HG02870 (cell line): ENCODE measurements around the gene EI24.
"Not testable (repeated sequence)": the region's sequence is repeated elsewhere in the genome, so short reads cannot be mapped to it uniquely, and the experiment has no call there.

Experiments used
- ATAC-seq: cut with Tn5 transposase; IDR thresholded peaks from one replicate; pipeline ENCODE4 v1.9.1; 2021; ENCODE audit warnings: mild to moderate bottlenecking, moderate library complexity; ENCODE audit not compliant: unreplicated experiment

Gene EI24

GRCh38 chr11:125568970-125569914 lies at the start of gene EI24:
Gene EI24, plus strand, starts transcription at chr11:125569477. Its CDS starts 3,051 bp downstream, at chr11:125572528.
- peak; percentile 91 for ATAC-seq

- ATAC-seq, result no peak
These were observed 49.1 kb upstream of the EI24 start for GRCh38 chr11:125519860-125520834.

GRCh38 chr11:125525303-125525702 lies 44.0 kb upstream of the EI24 start:
- no peak for ATAC-seq

- no peak for ATAC-seq
These were observed 36.6 kb upstream of the EI24 start for GRCh38 chr11:125532668-125533067.

- ATAC-seq, result no peak
These were observed 33.7 kb upstream of the EI24 start for GRCh38 chr11:125535585-125535984.

- not testable (repeated sequence) for ATAC-seq
These were observed 32.4 kb upstream of the EI24 start for GRCh38 chr11:125536834-125537233.

- ATAC-seq, result no peak
These were observed 26.6 kb upstream of the EI24 start for GRCh38 chr11:125542709-125543108.

- ATAC-seq, result no peak
These were observed 18.5 kb upstream of the EI24 start for GRCh38 chr11:125550780-125551179.

- no peak for ATAC-seq
These were observed 17.4 kb upstream of the EI24 start for GRCh38 chr11:125551835-125552342.

- no peak for ATAC-seq
These were observed 16.4 kb upstream of the EI24 start for GRCh38 chr11:125552927-125553326.

GRCh38 chr11:125553357-125553756 lies 15.9 kb upstream of the EI24 start:
- ATAC-seq, result no peak

- ATAC-seq, result no peak
These were observed 15.2 kb upstream of the EI24 start for GRCh38 chr11:125554038-125554437.

GRCh38 chr11:125559888-125560287 lies 9.4 kb upstream of the EI24 start:
- no peak for ATAC-seq

GRCh38 chr11:125561924-125562323 lies 7.4 kb upstream of the EI24 start:
- no peak for ATAC-seq

GRCh38 chr11:125562430-125562829 lies 6.8 kb upstream of the EI24 start:
- no peak for ATAC-seq

GRCh38 chr11:125564357-125564756 lies 4.9 kb upstream of the EI24 start:
- ATAC-seq, result no peak

GRCh38 chr11:125566235-125566634 lies 3.0 kb upstream of the EI24 start:
- no peak for ATAC-seq

- peak; percentile 41 for ATAC-seq
These were observed 791 bp downstream of the EI24 start for GRCh38 chr11:125569915-125570621.

- no peak for ATAC-seq
These were observed 1.7 kb downstream of the EI24 start for GRCh38 chr11:125570952-125571351.

GRCh38 chr11:125572916-125573315 lies 3.6 kb downstream of the EI24 start:
- ATAC-seq, result no peak

- not testable (repeated sequence) for ATAC-seq
These were observed 7.9 kb downstream of the EI24 start for GRCh38 chr11:125577181-125577580.
